Astrocyte of the cerebellum (primary cell): ENCODE results near the gene GJB1.

Experiments used
- DNase-seq: peaks from one replicate; pipeline ENCODE4 v3.0.0-alpha.2; 2011; ENCODE audit warnings: low read depth
- H3K4me3 ChIP-seq: 2 replicates; pipeline ENCODE4 v1.5.1; 2011; ENCODE audit warnings: mild to moderate bottlenecking, low read depth, low read length, moderate library complexity
- CTCF ChIP-seq: IDR thresholded peaks from 2 replicates; pipeline ENCODE4 v1.5.1; 2012; ENCODE audit warnings: low read length, low read depth, moderate library complexity, mild to moderate bottlenecking; ENCODE audit errors: missing control alignments
- in situ Hi-C: cut with HindIII; loops from 2 replicates; pipeline ENCODE4 v1.10.0; 2017; ENCODE audit warnings: low sequenced_read_pairs

Gene GJB1

GRCh38 chrX:71181558-71181909, 41.5 kb upstream of the GJB1 start:
- H3K4me3 ChIP-seq: peak overlapping the region; percentile 31
- in situ Hi-C loops: no loop called here
- no peak for TF ChIP-seq CTCF
- DNase-seq: no peak

GRCh38 chrX:71181910-71182799, 40.9 kb upstream of the GJB1 start:
- TF ChIP-seq CTCF: no peak
- DNase-seq: peak; percentile 92
- in situ Hi-C loops: no loop called here
- peak overlapping the region; percentile 31 for H3K4me3 ChIP-seq

- in situ Hi-C loops: no loop called here
- H3K4me3 ChIP-seq: no peak overlapping the region
- DNase-seq: no peak
- no peak for TF ChIP-seq CTCF
These were observed 40.2 kb upstream of the GJB1 start for GRCh38 chrX:71182871-71183270.

- no peak for DNase-seq
- no peak for TF ChIP-seq CTCF
- H3K4me3 ChIP-seq: no peak overlapping the region
- in situ Hi-C loops: no loop called here
These were observed 39.7 kb upstream of the GJB1 start for GRCh38 chrX:71183341-71183740.

- no peak for TF ChIP-seq CTCF
- H3K4me3 ChIP-seq: no peak overlapping the region
- in situ Hi-C loops: no loop called here
- DNase-seq: no peak
These were observed 38.9 kb upstream of the GJB1 start for GRCh38 chrX:71184092-71184491.

- no peak for DNase-seq
- no peak overlapping the region for H3K4me3 ChIP-seq
- TF ChIP-seq CTCF: no peak
- in situ Hi-C loops: no loop called here
These were observed 38.1 kb upstream of the GJB1 start for GRCh38 chrX:71184803-71185495.
